H1 (cell line): Measurements from ENCODE around the gene TFPI2. TPM values are rescaled to one million over a fixed set of nuclear protein-coding genes. Genes with fewer than 3 reads are reported as not detected.

Experiments used
- CTCF ChIA-PET: fragments of 300-600 bp; sonication (Branson Sonifier 250); formaldehyde crosslinking; loops from one replicate; lab custom pipeline; 2021; ENCODE audit not compliant: partially characterized antibody; lab: Charles Lee
- POLR2A ChIA-PET: fragments of 300-600 bp; sonication (Branson Sonifier 250); formaldehyde crosslinking; loops from one replicate; lab custom pipeline; 2021; ENCODE audit warnings: inconsistent platforms; ENCODE audit not compliant: partially characterized antibody; lab: Charles Lee
- DNase-seq, 2 experiments: peaks; one replicate each; pipeline versions ENCODE4 v3.0.0 to v3.0.0-alpha.2; 2010 to 2022; ENCODE audit warnings: low spot score in 2 of 2, low read depth in 1 of 2, mixed read lengths in 1 of 2
- FAIRE-seq: peaks from 2 replicates; lab custom pipeline; 2011; peaks lifted over from hg19 to GRCh38; lab: Jason Lieb, UNC
- H2AFZ ChIP-seq: 2 replicates; pipeline ENCODE4 v1.8.1; 2012; ENCODE audit warnings: low read length, inconsistent platforms
- H2AK5ac ChIP-seq: 2 replicates; pipeline ENCODE4 v1.6.1; 2013; ENCODE audit warnings: low read depth, low read length
- H2BK120ac ChIP-seq: replicated peaks from 2 replicates; pipeline ENCODE3; 2013; ENCODE audit warnings: low read depth, low read length, inconsistent platforms
- H2BK12ac ChIP-seq: 2 replicates; pipeline ENCODE4 v1.6.1; 2013; ENCODE audit warnings: low read depth, low read length
- H2BK15ac ChIP-seq: 2 replicates; pipeline ENCODE4 v1.6.1; 2013; ENCODE audit warnings: low read length
- H2BK20ac ChIP-seq: 2 replicates; pipeline ENCODE4 v1.6.1; 2013; ENCODE audit warnings: low read length
- H2BK5ac ChIP-seq: 2 replicates; pipeline ENCODE4 v1.6.1; 2013; ENCODE audit warnings: low read depth, low read length
- H3K14ac ChIP-seq: 2 replicates; pipeline ENCODE4 v1.6.1; 2013; ENCODE audit warnings: inconsistent platforms; ENCODE audit not compliant: insufficient read length
- H3K18ac ChIP-seq: 2 replicates; pipeline ENCODE4 v1.6.1; 2013; ENCODE audit warnings: low read length; ENCODE audit errors: extremely low read depth
- H3K23ac ChIP-seq: 2 replicates; pipeline ENCODE4 v1.6.1; 2013; ENCODE audit warnings: inconsistent platforms; ENCODE audit not compliant: insufficient read length
- H3K23me2 ChIP-seq: 2 replicates; pipeline ENCODE4 v1.6.1; 2013; ENCODE audit warnings: low read depth, low read length
- H3K27ac ChIP-seq: 2 replicates; pipeline ENCODE4 v1.6.1; 2011; ENCODE audit warnings: low read depth, low read length, inconsistent platforms
- H3K27me3 ChIP-seq, 4 experiments: replicated peaks in 1 of 4; 1 replicate in 1 of 4; 2 replicates in 3 of 4; pipeline versions ENCODE4 v1.6.1 to v1.8.1; 2011 to 2013; ENCODE audit warnings: low read length in 3 of 4, mild to moderate bottlenecking in 3 of 4, inconsistent platforms in 2 of 4, mixed read lengths in 2 of 4, moderate library complexity in 1 of 4; ENCODE audit not compliant: control insufficient read depth in 3 of 4, insufficient read depth in 3 of 4; ENCODE audit errors: extremely low read depth in 1 of 4
- H3K36me3 ChIP-seq, 4 experiments: 2 replicates each; pipeline versions ENCODE4 v1.6.1 to v1.8.1; 2011 to 2013; ENCODE audit warnings: mild to moderate bottlenecking in 4 of 4, low read length in 3 of 4, moderate library complexity in 2 of 4, control low read depth in 1 of 4, inconsistent platforms in 1 of 4; ENCODE audit not compliant: insufficient read depth in 4 of 4, control insufficient read depth in 2 of 4
- H3K4ac ChIP-seq: replicated peaks from 2 replicates; pipeline ENCODE3; 2013; ENCODE audit warnings: low read length, low read depth, mixed read lengths, inconsistent platforms; ENCODE audit not compliant: insufficient read length
- H3K4me1 ChIP-seq, 4 experiments: replicated peaks in 1 of 4; 1 replicate in 1 of 4; 2 replicates in 3 of 4; pipeline versions ENCODE4 v1.6.1 to v1.8.1; 2011 to 2013; ENCODE audit warnings: low read length in 3 of 4, inconsistent platforms in 2 of 4, mixed read lengths in 1 of 4; ENCODE audit not compliant: insufficient read depth in 4 of 4, control insufficient read depth in 3 of 4
- H3K4me2 ChIP-seq, 2 experiments: 2 replicates each; pipeline versions ENCODE4 v1.6.1 to v1.8.1; 2011 to 2013; ENCODE audit warnings: low read depth in 2 of 2, low read length in 2 of 2, control low read depth in 1 of 2, inconsistent platforms in 1 of 2, mild to moderate bottlenecking in 1 of 2; ENCODE audit not compliant: insufficient read depth in 1 of 2
- H3K4me3 ChIP-seq, 4 experiments: fragments of 200-600, 300-600 bp in 1 of 4; sonication (generic), shearing (Covaris generic), sonication (Bioruptor Twin) in 1 of 4; 2 replicates each; pipeline versions ENCODE4 v1.5.1 to v1.8.1; 2011 to 2016; ENCODE audit warnings: low read length in 4 of 4, low read depth in 3 of 4, control low read depth in 2 of 4, inconsistent platforms in 2 of 4, mild to moderate bottlenecking in 2 of 4, mixed read lengths in 1 of 4, moderate library complexity in 1 of 4; ENCODE audit not compliant: insufficient read depth in 2 of 4; ENCODE audit errors: extremely low read depth in 1 of 4
- H3K56ac ChIP-seq: replicated peaks from 2 replicates; pipeline ENCODE3; 2013; ENCODE audit warnings: low read depth, mild to moderate bottlenecking, mixed read lengths, low read length, inconsistent platforms; ENCODE audit not compliant: insufficient read length
- H3K79me1 ChIP-seq: 2 replicates; pipeline ENCODE4 v1.6.1; 2013; ENCODE audit warnings: low read depth, low read length, control low read depth
- H3K79me2 ChIP-seq, 2 experiments: 2 replicates each; pipeline versions ENCODE4 v1.6.1 to v1.8.1; 2012 to 2013; ENCODE audit warnings: low read length in 2 of 2, mild to moderate bottlenecking in 2 of 2, inconsistent platforms in 1 of 2; ENCODE audit not compliant: insufficient read depth in 2 of 2, control insufficient read depth in 1 of 2
- H3K9ac ChIP-seq, 4 experiments: replicated peaks in 1 of 4; 1 replicate in 1 of 4; 2 replicates in 3 of 4; pipeline versions ENCODE4 v1.6.1 to v1.8.1; 2011 to 2013; ENCODE audit warnings: low read depth in 3 of 4, low read length in 3 of 4, control low read depth in 2 of 4, mild to moderate bottlenecking in 2 of 4, moderate library complexity in 2 of 4, inconsistent platforms in 1 of 4; ENCODE audit errors: extremely low read depth in 1 of 4
- H3K9me3 ChIP-seq, 2 experiments: 2 replicates each; pipeline versions ENCODE4 v1.6.1 to v1.8.1; 2012 to 2013; ENCODE audit warnings: mild to moderate bottlenecking in 2 of 2, moderate library complexity in 2 of 2, control low read depth in 1 of 2, inconsistent platforms in 1 of 2, low read depth in 1 of 2, low read length in 1 of 2, mixed read lengths in 1 of 2; ENCODE audit not compliant: insufficient read depth in 2 of 2
- H4K20me1 ChIP-seq, 2 experiments: replicated peaks in 1 of 2; 2 replicates each; pipeline versions ENCODE3 to v1.8.1; 2011 to 2013; ENCODE audit warnings: inconsistent platforms in 2 of 2, low read length in 2 of 2, mild to moderate bottlenecking in 1 of 2; ENCODE audit not compliant: insufficient read depth in 2 of 2, control insufficient read depth in 1 of 2
- H4K5ac ChIP-seq: 2 replicates; pipeline ENCODE4 v1.6.1; 2013; ENCODE audit warnings: low read length, low read depth, mixed read lengths, inconsistent platforms; ENCODE audit not compliant: insufficient read length
- H4K8ac ChIP-seq: 2 replicates; pipeline ENCODE4 v1.8.0; 2013; ENCODE audit warnings: mild to moderate bottlenecking, moderate library complexity, low read length, inconsistent platforms; ENCODE audit not compliant: insufficient read depth; ENCODE audit errors: extremely low read depth
- H4K91ac ChIP-seq: replicated peaks from 2 replicates; pipeline ENCODE3; 2013; ENCODE audit warnings: low read length, mixed read lengths, inconsistent platforms; ENCODE audit not compliant: insufficient read length
- BACH1 ChIP-seq: IDR thresholded peaks from 2 replicates; pipeline ENCODE4 v1.6.1; 2012; ENCODE audit warnings: low read length, improper control_type of control experiment
- CEBPB ChIP-seq: IDR thresholded peaks from 2 replicates; pipeline ENCODE4 v1.6.1; 2012; ENCODE audit warnings: low read depth, low read length
- JUN ChIP-seq: IDR thresholded peaks from 2 replicates; pipeline ENCODE4 v1.6.1; 2011; ENCODE audit warnings: low read depth, mild to moderate bottlenecking, improper control_type of control experiment, low read length
- RAD21 ChIP-seq, 2 experiments: IDR thresholded peaks in 1 of 2; conservative IDR thresholded peaks in 1 of 2; 2 replicates each; pipeline ENCODE4 v1.6.1; 2011; ENCODE audit warnings: low read depth in 2 of 2, low read length in 2 of 2, improper control_type of control experiment in 1 of 2, inconsistent platforms in 1 of 2, mild to moderate bottlenecking in 1 of 2, moderate library complexity in 1 of 2
- SP2 ChIP-seq: IDR thresholded peaks from 2 replicates; pipeline ENCODE4 v1.6.1; 2012; ENCODE audit warnings: mild to moderate bottlenecking, low read length, inconsistent platforms
- WGBS, 2 experiments: shearing (Covaris generic) in 1 of 2; methylation state at CpG; one replicate each; pipeline versions ENCODE4 v1.1.6 to v1.1.7; 2013 to 2015; ENCODE audit warnings: low lambda C conversion rate in 2 of 2, mixed read lengths in 2 of 2, inconsistent platforms in 1 of 2, low coverage in 1 of 2, missing lambda C conversion rate in 1 of 2; ENCODE audit not compliant: insufficient replicate concordance in 2 of 2, insufficient coverage in 1 of 2, insufficient read length in 1 of 2; ENCODE audit errors: extremely low coverage in 1 of 2, missing lambda C conversion rate in 1 of 2; 5-methylcytosine and 5-hydroxymethylcytosine counted together
- polyA plus RNA-seq, 7 experiments: library from polyadenylated mRNA; depleted of rRNA in 3 of 7; stranded (reverse) in 5 of 7; unstranded in 2 of 7; fragments of >200 nt in 5 of 7; fragments of 200-250 nt in 2 of 7; gene quantifications; 1 replicate in 5 of 7; 2 replicates in 1 of 7; 4 replicates in 1 of 7; pipeline versions ENCODE4 v1.2.1 to v1.2.3, GENCODE V29; 2011 to 2013; ENCODE audit warnings: missing spikeins in 2 of 7, mixed read lengths in 2 of 7
- total RNA-seq: library from RNA; stranded (reverse); fragmentation: NEBNext Ultra II Directional; extraction: Animal tissue kit (Norgen Biotek cat#: 25700); gene quantifications from 2 replicates; pipeline ENCODE4 v1.2.1, GENCODE V29; 2021

TFPI2 gene
- total and polyA plus RNA-seq, 2 of the 8 experiments (the other 6 are each of a cell fraction or from before 2014, with no cell fraction given): 6.8 to 8.9 TPM

GRCh38 chr7:93926800-93927199 lies 36.2 kb upstream of the TFPI2 start:
- TF ChIP-seq RAD21 (IDR thresholded peaks at IDR 0.05 in 1 of 2, conservative IDR thresholded peaks at IDR 0.05 in 1 of 2; ENCODE audit: low read depth in 2 of 2, low read length in 2 of 2) (no peak), SP2 (no peak), JUN (no peak), BACH1 (no peak), CEBPB (no peak)
- no peak overlapping the region for H3K14ac ChIP-seq
- H3K4me3 ChIP-seq: no peak overlapping the region
- no peak overlapping the region for H3K9ac ChIP-seq
- no peak overlapping the region for H3K4ac ChIP-seq
- H3K23me2 ChIP-seq: peaks cover 3% of the 10 kb centered on the region; the same call in 1 of the 2 replicates
- H3K27me3 ChIP-seq: no peaks in the 10 kb centered on the region
- H2BK120ac ChIP-seq: no peak overlapping the region
- DNase-seq (no peak), FAIRE-seq (no peak)
- H2BK15ac ChIP-seq: no peak overlapping the region
- no peak overlapping the region for H2AFZ ChIP-seq
- H2AK5ac ChIP-seq: no peak overlapping the region
- H3K23ac ChIP-seq: no peak overlapping the region
- no peak overlapping the region for H3K18ac ChIP-seq
- POLR2A ChIA-PET: no interaction called here
- H2BK20ac ChIP-seq: no peak overlapping the region
- H3K79me1 ChIP-seq: no peaks in the 10 kb centered on the region
- H3K36me3 ChIP-seq: no peaks in the 10 kb centered on the region
- no peak overlapping the region for H4K5ac ChIP-seq
- H3K4me2 ChIP-seq: no peak overlapping the region
- H3K4me1 ChIP-seq: peaks cover 0 to under 1% (median 0%) of the 10 kb centered on the region in 4 experiments; a peak in 1 of 7 replicates
- no peak overlapping the region for H3K27ac ChIP-seq
- no peak overlapping the region for H2BK12ac ChIP-seq
- H4K91ac ChIP-seq: no peak overlapping the region
- 100% methylated on average over 1 of the region's 1 CpG; no CpG with 5 or more reads in 1 of the 2 experiments for WGBS, 2 experiments
- H3K79me2 ChIP-seq: no peaks in the 10 kb centered on the region
- no peak overlapping the region for H2BK5ac ChIP-seq
- H4K20me1 ChIP-seq: no peaks in the 10 kb centered on the region
- CTCF ChIA-PET: no interaction called here
- H4K8ac ChIP-seq: peak overlapping the region; percentile 25
- no peaks in the 10 kb centered on the region for H3K9me3 ChIP-seq
- H3K56ac ChIP-seq: no peak overlapping the region
